SU-DHL-6 (cell line): Measurements from ENCODE around the gene ACADL.

Experiments used
- EZH2phosphoT487 ChIP-seq: fragments of 200-600 bp; sonication (generic), shearing (Covaris generic); conservative IDR thresholded peaks from 2 replicates; pipeline ENCODE4 v1.6.1; 2018; ENCODE audit warnings: mild to moderate bottlenecking, antibody characterized with exemption, low read length, moderate library complexity, mixed read lengths
- TF ChIP-seq, protein P1 (sequence below): fragments of 200-600 bp; sonication (generic); IDR thresholded peaks from one replicate; pipeline ENCODE4 v1.5.1; 2017; ENCODE audit warnings: antibody characterized with exemption, mild to moderate bottlenecking, low read length, moderate library complexity; ENCODE audit not compliant: insufficient read depth, poor library complexity, severe bottlenecking

DNA sequence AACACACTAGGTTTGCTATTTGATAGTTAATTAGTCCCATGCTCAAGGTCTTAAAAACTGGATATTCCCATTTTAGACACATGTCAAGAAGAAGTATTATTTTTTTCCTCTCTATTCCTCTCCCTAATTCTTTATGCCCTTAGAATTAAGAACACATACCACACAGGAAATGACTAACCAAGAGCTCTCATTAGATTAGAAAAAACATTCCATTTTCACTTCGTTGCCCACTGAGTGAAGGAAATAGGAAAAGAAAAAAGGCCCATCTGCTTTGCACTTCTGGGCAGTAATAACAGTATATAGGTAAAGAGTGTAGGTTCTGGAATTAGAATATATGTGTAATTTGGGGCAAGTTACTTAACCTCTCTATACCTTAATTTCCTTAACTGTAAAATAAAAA lies 26.9 kb downstream of the ACADL start:
- TF ChIP-seq, protein P1, sequence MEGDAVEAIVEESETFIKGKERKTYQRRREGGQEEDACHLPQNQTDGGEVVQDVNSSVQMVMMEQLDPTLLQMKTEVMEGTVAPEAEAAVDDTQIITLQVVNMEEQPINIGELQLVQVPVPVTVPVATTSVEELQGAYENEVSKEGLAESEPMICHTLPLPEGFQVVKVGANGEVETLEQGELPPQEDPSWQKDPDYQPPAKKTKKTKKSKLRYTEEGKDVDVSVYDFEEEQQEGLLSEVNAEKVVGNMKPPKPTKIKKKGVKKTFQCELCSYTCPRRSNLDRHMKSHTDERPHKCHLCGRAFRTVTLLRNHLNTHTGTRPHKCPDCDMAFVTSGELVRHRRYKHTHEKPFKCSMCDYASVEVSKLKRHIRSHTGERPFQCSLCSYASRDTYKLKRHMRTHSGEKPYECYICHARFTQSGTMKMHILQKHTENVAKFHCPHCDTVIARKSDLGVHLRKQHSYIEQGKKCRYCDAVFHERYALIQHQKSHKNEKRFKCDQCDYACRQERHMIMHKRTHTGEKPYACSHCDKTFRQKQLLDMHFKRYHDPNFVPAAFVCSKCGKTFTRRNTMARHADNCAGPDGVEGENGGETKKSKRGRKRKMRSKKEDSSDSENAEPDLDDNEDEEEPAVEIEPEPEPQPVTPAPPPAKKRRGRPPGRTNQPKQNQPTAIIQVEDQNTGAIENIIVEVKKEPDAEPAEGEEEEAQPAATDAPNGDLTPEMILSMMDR = no peak
- TF ChIP-seq EZH2phosphoT487 = no peak
